Activated CD4-positive, alpha-beta T cell treated with anti-CD3 and anti-CD28 coated beads, Interleukin-2, amount 50 U/mL, for 24 hours (primary cell): ENCODE measurements around the gene AFF1.
A peak's percentile ranks its signal among the peaks of the same experiment; 100 is the strongest.

Experiments used
- DNase-seq, 2 donors: peaks; one replicate each; pipeline ENCODE4 v3.0.0-alpha.2; 2020; ENCODE audit warnings: low read depth in 1 of 2, low spot score in 1 of 2

Gene AFF1

GRCh38 chr4:86918539-86919072, 16.2 kb upstream of the AFF1 start:
- no peak for DNase-seq

GRCh38 chr4:86919561-86920223, 15.1 kb upstream of the AFF1 start:
- DNase-seq, result no peak

GRCh38 chr4:86921608-86922252, 13.1 kb upstream of the AFF1 start:
- no peak for DNase-seq

GRCh38 chr4:86924811-86925210, 10.0 kb upstream of the AFF1 start:
- DNase-seq, result no peak

GRCh38 chr4:86926435-86927086, 8.2 kb upstream of the AFF1 start:
- no peak for DNase-seq

GRCh38 chr4:86927843-86928395, 6.9 kb upstream of the AFF1 start:
- DNase-seq, result peak in 1 of 2 donors; percentile 8

- DNase-seq, result no peak
Observed at GRCh38 chr4:86928400-86929255, 6.2 kb upstream of the AFF1 start.

- no peak for DNase-seq
Observed at GRCh38 chr4:86934147-86934770, 552 bp upstream of the AFF1 start.

- DNase-seq, result no peak
Observed at GRCh38 chr4:86935566-86935852, 698 bp downstream of the AFF1 start.

GRCh38 chr4:86935853-86936733, 1.3 kb downstream of the AFF1 start:
- DNase-seq, result peak; percentile 56 to 76

GRCh38 chr4:86938771-86939520, 4.1 kb downstream of the AFF1 start:
- DNase-seq, result no peak

GRCh38 chr4:86939729-86940575, 5.1 kb downstream of the AFF1 start:
- DNase-seq, result no peak

GRCh38 chr4:86940920-86941460, 6.2 kb downstream of the AFF1 start:
- no peak for DNase-seq

GRCh38 chr4:86942185-86942666, 7.4 kb downstream of the AFF1 start:
- DNase-seq, result no peak

- no peak for DNase-seq
Observed at GRCh38 chr4:86944964-86945781, 10.4 kb downstream of the AFF1 start.

GRCh38 chr4:86946868-86947500, 12.2 kb downstream of the AFF1 start:
- DNase-seq, result no peak
